Sigmoid colon (tissue), 4 donors: ENCODE data around the gene UBL7.
A peak's percentile ranks its signal among the peaks of the same experiment; 100 is the strongest.

Source experiments
- POLR2A ChIP-seq, 2 donors: fragments of 450-650 bp; IDR thresholded peaks; one replicate each; pipeline ENCODE4 v1.6.1; 2016; ENCODE audit warnings: antibody characterized with exemption in 2 of 2, mild to moderate bottlenecking in 2 of 2, moderate library complexity in 2 of 2
- POLR2AphosphoS5 ChIP-seq, 4 donors: sonication (generic); formaldehyde crosslinking; IDR thresholded peaks; one replicate each; pipeline ENCODE4 v1.6.1; 2017; ENCODE audit warnings: antibody characterized with exemption in 4 of 4
- TF ChIP-seq, protein P1 (sequence below), 4 experiments: fragments of 450-650 bp in 3 of 4; fragments of 200-600 bp in 1 of 4; IDR thresholded peaks; one replicate each; pipeline ENCODE4 v1.5.1; 2016 to 2019; ENCODE audit warnings: antibody characterized with exemption in 4 of 4, mild to moderate bottlenecking in 3 of 4, moderate library complexity in 2 of 4

DNA sequence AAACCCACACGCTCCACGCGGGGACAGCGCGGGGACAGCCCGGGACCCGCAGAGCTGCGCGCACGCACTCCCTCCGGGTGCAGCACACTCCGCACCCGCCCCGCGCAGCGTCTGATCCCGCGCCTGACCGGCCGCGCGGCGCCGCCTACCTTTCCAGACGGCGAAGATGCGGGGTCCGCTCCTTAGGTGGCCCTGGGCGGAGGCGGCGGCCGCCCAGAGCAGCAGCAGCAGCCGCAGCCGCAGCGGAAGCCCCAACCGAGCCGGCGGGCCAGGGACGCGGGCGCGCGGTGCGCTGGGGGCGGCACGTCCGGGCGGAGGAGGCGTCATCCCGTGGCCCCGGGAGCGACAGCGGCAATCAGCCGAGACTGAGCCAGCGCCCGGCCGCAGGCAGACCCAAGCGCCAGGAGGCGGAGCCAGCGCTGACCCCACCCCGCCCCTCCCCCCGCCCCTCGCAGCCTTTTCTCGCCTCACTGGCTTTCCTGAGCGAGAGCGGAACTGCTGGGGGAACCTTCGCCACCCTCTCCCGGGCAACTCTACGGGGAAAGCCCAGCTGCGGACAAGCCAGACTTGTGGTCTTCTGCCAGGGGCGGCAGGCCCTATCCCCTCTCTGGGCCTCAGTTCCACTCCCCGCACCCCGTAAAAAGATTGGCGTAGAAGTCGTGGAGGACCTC lies 27.2 kb downstream of the UBL7 start, which contains the start of gene SEMA7A:
- peak in 1 of 2 donors; percentile 21 for TF ChIP-seq POLR2A (IDR thresholded peaks at IDR 0.05)
- TF ChIP-seq, protein P1, sequence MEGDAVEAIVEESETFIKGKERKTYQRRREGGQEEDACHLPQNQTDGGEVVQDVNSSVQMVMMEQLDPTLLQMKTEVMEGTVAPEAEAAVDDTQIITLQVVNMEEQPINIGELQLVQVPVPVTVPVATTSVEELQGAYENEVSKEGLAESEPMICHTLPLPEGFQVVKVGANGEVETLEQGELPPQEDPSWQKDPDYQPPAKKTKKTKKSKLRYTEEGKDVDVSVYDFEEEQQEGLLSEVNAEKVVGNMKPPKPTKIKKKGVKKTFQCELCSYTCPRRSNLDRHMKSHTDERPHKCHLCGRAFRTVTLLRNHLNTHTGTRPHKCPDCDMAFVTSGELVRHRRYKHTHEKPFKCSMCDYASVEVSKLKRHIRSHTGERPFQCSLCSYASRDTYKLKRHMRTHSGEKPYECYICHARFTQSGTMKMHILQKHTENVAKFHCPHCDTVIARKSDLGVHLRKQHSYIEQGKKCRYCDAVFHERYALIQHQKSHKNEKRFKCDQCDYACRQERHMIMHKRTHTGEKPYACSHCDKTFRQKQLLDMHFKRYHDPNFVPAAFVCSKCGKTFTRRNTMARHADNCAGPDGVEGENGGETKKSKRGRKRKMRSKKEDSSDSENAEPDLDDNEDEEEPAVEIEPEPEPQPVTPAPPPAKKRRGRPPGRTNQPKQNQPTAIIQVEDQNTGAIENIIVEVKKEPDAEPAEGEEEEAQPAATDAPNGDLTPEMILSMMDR (IDR thresholded peaks at IDR 0.05): no peak
- peak; percentile 24 to 70 (median 54) for TF ChIP-seq POLR2AphosphoS5 (IDR thresholded peaks at IDR 0.05)
